ENCODE measurements around the gene HLTF. TPM values are rescaled to one million over a fixed set of nuclear protein-coding genes. Genes with fewer than 3 reads are reported as not detected.
A peak's percentile ranks its signal among the peaks of the same experiment; 100 is the strongest.
"Not testable (repeated sequence)": the region's sequence is repeated elsewhere in the genome, so short reads cannot be mapped to it uniquely, and the experiment has no call there.

HLTF gene
- total RNA-seq, 4 donors from 2014 or later, result 5.3 to 15.8 (median 8.6) TPM

GRCh38 chr3:148992027-148992634, 94.2 kb downstream of the HLTF start:
- no peak for TF ChIP-seq CTCF (IDR thresholded peaks at IDR 0.05)
- no peak for TF ChIP-seq POLR2AphosphoS5 (IDR thresholded peaks at IDR 0.05)
- 43% methylated on average over 2 of the region's 34 CpGs for WGBS
- Histone ChIP-seq H3K9me3 (no peaks in the 10 kb centered on the region), H3K27me3 (no peaks in the 10 kb centered on the region), H3K4me3 (peak overlapping the region; percentile 74), H3K36me3 (peaks cover 25% of the 10 kb centered on the region), H3K4me1 (peaks cover 23% of the 10 kb centered on the region), H3K27ac (peak overlapping the region; percentile 91)
- peak in 1 of 2 donors; percentile 70 for DNase-seq (ENCODE audit: low spot score in 2 of 2)

- Histone ChIP-seq H3K4me1 (peaks cover 23% of the 10 kb centered on the region), H3K27ac (peak within 1 kb of the TSS; percentile 91), H3K27me3 (no peaks in the 10 kb centered on the region), H3K4me3 (peak within 1 kb of the TSS; percentile 74), H3K36me3 (peaks cover 18% of the 10 kb centered on the region), H3K9me3 (no peaks in the 10 kb centered on the region)
- DNase-seq (ENCODE audit: low spot score in 2 of 2), result peak; percentile 86 to 88
- WGBS, result 0% methylated on average over 28 of the region's 91 CpGs
- TF ChIP-seq EP300 (IDR thresholded peaks at IDR 0.05) (no peak), CTCF (IDR thresholded peaks at IDR 0.05) (peak in 1 of 2 donors; percentile 16), POLR2AphosphoS5 (IDR thresholded peaks at IDR 0.05) (peak in 2 of 3 donors; percentile 49 to 55), POLR2A (IDR thresholded peaks at IDR 0.05) (peak; percentile 40 to 52)
Observed at GRCh38 chr3:148991219-148992026, 94.9 kb downstream of the HLTF start, which contains the start of gene GYG1. Gene GYG1, plus strand, starts transcription at chr3:148991540. Its CDS starts 101 bp downstream, at chr3:148991641.

- peak overlapping the region; percentile 91 for H3K27ac ChIP-seq
- H3K27me3 ChIP-seq, result no peaks in the 10 kb centered on the region
- 35% methylated on average over 4 of the region's 4 CpGs for WGBS
- no peak for TF ChIP-seq POLR2AphosphoS5 (IDR thresholded peaks at IDR 0.05)
- TF ChIP-seq CTCF (IDR thresholded peaks at IDR 0.05), result no peak
- TF ChIP-seq POLR2A (IDR thresholded peaks at IDR 0.05), result no peak
- no peak for TF ChIP-seq EP300 (IDR thresholded peaks at IDR 0.05)
- H3K4me3 ChIP-seq, result no peak overlapping the region
- H3K4me1 ChIP-seq, result peaks cover 23% of the 10 kb centered on the region
- H3K36me3 ChIP-seq, result peaks cover 6% of the 10 kb centered on the region
- no peaks in the 10 kb centered on the region for H3K9me3 ChIP-seq
- no peak for DNase-seq (ENCODE audit: low spot score in 2 of 2)
Observed at GRCh38 chr3:148990236-148990635, 96.1 kb downstream of the HLTF start.

DNA sequence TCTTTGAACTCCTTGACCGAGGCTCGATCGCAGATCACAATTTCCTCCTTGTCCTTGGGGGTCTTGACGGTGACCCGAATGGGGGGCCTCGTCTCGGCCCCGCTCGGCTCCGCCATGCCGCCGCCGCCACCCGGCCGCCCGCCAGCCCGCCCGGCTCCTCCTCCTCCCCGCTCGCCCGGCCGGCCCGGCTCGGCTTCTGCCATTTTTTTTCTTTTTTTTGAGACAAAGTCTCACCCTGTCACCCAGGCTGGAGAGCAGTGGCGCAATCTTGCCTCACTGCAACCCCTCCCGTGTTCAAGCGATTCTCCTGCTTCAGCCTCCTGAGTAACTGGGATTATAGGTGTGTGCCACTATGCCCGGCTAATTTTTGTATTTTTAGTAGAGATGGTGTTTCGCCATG, 98.8 kb downstream of the HLTF start:
- H3K4me1 ChIP-seq, result peaks cover 16% of the 10 kb centered on the region
- H3K4me3 ChIP-seq; H3K9me3 ChIP-seq; H3K27me3 ChIP-seq; H3K36me3 ChIP-seq; DNase-seq (ENCODE audit: low spot score in 2 of 2); H3K27ac ChIP-seq: not testable (repeated sequence)
- 97% methylated on average over 29 of the region's 29 CpGs for WGBS

- Histone ChIP-seq H3K9me3 (no peaks in the 10 kb centered on the region), H3K4me3 (no peak overlapping the region), H3K27me3 (peaks cover 3% of the 10 kb centered on the region), H3K4me1 (no peaks in the 10 kb centered on the region), H3K36me3 (no peaks in the 10 kb centered on the region), H3K27ac (no peak overlapping the region)
- TF ChIP-seq POLR2A (IDR thresholded peaks at IDR 0.05) (no peak), CTCF (IDR thresholded peaks at IDR 0.05) (no peak), POLR2AphosphoS5 (IDR thresholded peaks at IDR 0.05) (no peak), EP300 (IDR thresholded peaks at IDR 0.05) (no peak)
- WGBS, result 100% methylated on average over 1 of the region's 1 CpG
- DNase-seq (ENCODE audit: low spot score in 2 of 2), result no peak
Observed at GRCh38 chr3:148981273-148981672, 105.1 kb downstream of the HLTF start.

Other genes starting within 250 kb of the HLTF start
- gene CPA3, start 221.2 kb downstream of the HLTF start, total RNA-seq, result 1 to 10 TPM; 1.8 to 4.4 (median 2.4) TPM
- 10 to 100 TPM in 3 of 4 donors, 1 to 10 TPM in 1; 9.3 to 17.5 (median 13.4) TPM for gene GYG1, start 95.0 kb downstream of the HLTF start, total RNA-seq
- gene HPS3, start 43.1 kb upstream of the HLTF start, total RNA-seq, result 10 to 100 TPM in 3 of 4 donors, 1 to 10 TPM in 1; 7.3 to 15.8 (median 11.8) TPM
- 10 to 100 TPM in 1 of 4 donors, 1 to 10 TPM in 3; 1.7 to 10.2 (median 4.0) TPM for gene CP, start 135.3 kb upstream of the HLTF start, total RNA-seq
- gene TM4SF18, start 247.1 kb upstream of the HLTF start, total RNA-seq, result 1 to 10 TPM; 1.8 to 7.9 (median 3.4) TPM